BLaER1 (cell line): Measurements from ENCODE around the gene FOXR1.
"Not testable (repeated sequence)": the region's sequence is repeated elsewhere in the genome, so short reads cannot be mapped to it uniquely, and the experiment has no call there.

Experiments
- H3K27ac ChIP-seq: shearing (Covaris generic); formaldehyde crosslinking; 2 replicates; pipeline ENCODE4 v1.8.1; 2022
- H3K27me3 ChIP-seq: shearing (Covaris generic); formaldehyde crosslinking; 2 replicates; pipeline ENCODE4 v1.8.1; 2022
- H3K36me3 ChIP-seq: shearing (Covaris generic); formaldehyde crosslinking; 2 replicates; pipeline ENCODE4 v1.8.1; 2022
- H3K4me1 ChIP-seq: shearing (Covaris generic); formaldehyde crosslinking; 2 replicates; pipeline ENCODE4 v1.8.1; 2022
- H3K4me2 ChIP-seq: shearing (Covaris generic); formaldehyde crosslinking; 2 replicates; pipeline ENCODE4 v1.8.1; 2022
- H3K4me3 ChIP-seq: shearing (Covaris generic); formaldehyde crosslinking; 2 replicates; pipeline ENCODE4 v1.8.1; 2022
- H3K9ac ChIP-seq: shearing (Covaris generic); formaldehyde crosslinking; 2 replicates; pipeline ENCODE4 v1.8.1; 2022
- H3K9me3 ChIP-seq: shearing (Covaris generic); formaldehyde crosslinking; 2 replicates; pipeline ENCODE4 v1.8.1; 2022
- H4K20me1 ChIP-seq: shearing (Covaris generic); formaldehyde crosslinking; 2 replicates; pipeline ENCODE4 v1.8.1; 2022
- Cebpa-rat ChIP-seq: shearing (Covaris generic); IDR thresholded peaks from 2 replicates; pipeline ENCODE4 v1.8.1; 2022

FOXR1 gene

DNA sequence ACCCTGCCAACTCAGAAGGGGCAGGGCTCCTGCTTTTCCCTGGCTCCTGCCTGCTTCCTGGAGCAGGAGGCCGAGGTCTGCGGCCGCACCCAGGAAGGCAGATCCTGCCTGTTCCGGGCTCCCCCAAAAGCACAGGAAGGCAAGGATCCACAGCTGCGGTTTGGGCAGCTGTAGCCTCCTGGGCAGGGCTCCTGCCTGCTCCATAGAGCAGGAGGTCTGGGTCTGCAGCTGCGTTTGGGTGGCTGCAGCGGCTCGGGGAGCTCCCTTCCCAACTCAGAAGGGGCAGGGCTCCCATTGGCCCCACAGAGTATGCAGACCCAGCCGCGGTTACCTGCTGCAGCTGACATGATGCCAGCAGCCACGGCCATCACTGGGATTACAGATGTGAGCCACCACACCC is 10.0 kb upstream of the FOXR1 start:
- H3K4me1 ChIP-seq: peaks cover 43% of the 10 kb centered on the region
- H3K9ac ChIP-seq: no peak overlapping the region
- H3K27me3 ChIP-seq: no peaks in the 10 kb centered on the region
- no peak overlapping the region for H3K4me3 ChIP-seq
- peak overlapping the region; percentile 67 for H3K4me2 ChIP-seq
- H3K36me3 ChIP-seq: no peaks in the 10 kb centered on the region
- H3K27ac ChIP-seq: peak overlapping the region; percentile 40
- no peaks in the 10 kb centered on the region for H4K20me1 ChIP-seq
- no peaks in the 10 kb centered on the region for H3K9me3 ChIP-seq
- no peak for TF ChIP-seq Cebpa-rat

DNA sequence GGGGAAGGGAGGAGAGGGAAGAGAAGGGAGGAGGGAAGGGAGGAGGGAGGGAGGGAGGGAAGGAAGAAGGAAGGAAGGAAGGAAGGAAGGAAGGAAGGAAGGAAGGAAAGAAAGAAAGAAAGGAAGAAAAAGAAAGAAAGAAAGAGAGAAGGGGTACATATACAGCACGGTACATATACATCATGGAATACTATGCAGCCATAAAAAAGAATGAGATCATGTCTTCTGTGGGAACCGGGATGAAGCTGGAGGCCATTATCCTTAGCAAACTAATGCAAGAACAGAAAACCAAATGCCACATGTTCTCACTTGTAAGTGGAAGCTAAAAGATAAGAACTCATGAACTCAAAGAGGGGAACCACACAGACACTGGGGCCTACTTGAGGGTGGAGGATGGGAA is 2.1 kb upstream of the FOXR1 start:
- H4K20me1 ChIP-seq, H3K9me3 ChIP-seq, H3K4me2 ChIP-seq, H3K27ac ChIP-seq, H3K4me3 ChIP-seq, H3K9ac ChIP-seq, H3K36me3 ChIP-seq, H3K27me3 ChIP-seq: not testable (repeated sequence)
- H3K4me1 ChIP-seq: peaks cover 16% of the 10 kb centered on the region

DNA sequence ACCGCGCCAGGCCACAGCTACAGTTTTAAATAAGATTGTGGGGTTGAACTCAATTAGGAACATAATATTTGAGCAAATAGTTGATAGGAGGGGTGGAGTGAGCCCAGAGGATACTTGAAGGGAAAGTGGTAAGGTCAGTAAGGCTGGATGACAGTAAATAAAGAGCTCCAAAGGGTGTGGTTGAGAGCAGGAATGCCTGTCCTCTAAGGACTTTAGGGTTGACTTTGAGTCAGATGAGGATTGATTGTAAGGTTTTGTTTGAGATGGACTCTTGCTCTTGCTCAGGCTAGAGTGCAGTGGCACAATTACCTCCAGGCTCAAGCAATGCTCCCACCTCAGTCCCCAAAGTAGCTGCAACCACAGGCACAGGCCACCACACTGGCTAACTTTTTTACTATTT is 2.4 kb downstream of the FOXR1 start:
- Histone ChIP-seq H3K27ac (no peak overlapping the region), H3K36me3 (no peaks in the 10 kb centered on the region), H4K20me1 (no peaks in the 10 kb centered on the region), H3K4me3 (no peak overlapping the region), H3K4me1 (no peaks in the 10 kb centered on the region), H3K4me2 (no peak overlapping the region), H3K9me3 (peaks cover 5% of the 10 kb centered on the region), H3K27me3 (no peaks in the 10 kb centered on the region), H3K9ac (no peak overlapping the region)
- no peak for TF ChIP-seq Cebpa-rat

GRCh38 chr11:118975771-118976709 is 4.5 kb downstream of the FOXR1 start:
- Histone ChIP-seq H3K4me1 (no peaks in the 10 kb centered on the region), H3K27ac (no peak overlapping the region), H3K9me3 (peaks cover 5% of the 10 kb centered on the region), H3K36me3 (no peaks in the 10 kb centered on the region), H3K4me3 (no peak overlapping the region), H3K27me3 (no peaks in the 10 kb centered on the region), H3K9ac (no peak overlapping the region), H4K20me1 (no peaks in the 10 kb centered on the region), H3K4me2 (no peak overlapping the region)
- no peak for TF ChIP-seq Cebpa-rat

GRCh38 chr11:118979434-118979833 is 7.9 kb downstream of the FOXR1 start:
- TF ChIP-seq Cebpa-rat: no peak
- Histone ChIP-seq H3K9ac (no peak overlapping the region), H3K4me1 (no peaks in the 10 kb centered on the region), H4K20me1 (no peaks in the 10 kb centered on the region), H3K27ac (no peak overlapping the region), H3K9me3 (no peaks in the 10 kb centered on the region), H3K4me2 (no peak overlapping the region), H3K27me3 (no peaks in the 10 kb centered on the region), H3K4me3 (no peak overlapping the region), H3K36me3 (no peaks in the 10 kb centered on the region)

GRCh38 chr11:118980191-118980881 is 8.8 kb downstream of the FOXR1 start:
- no peak for TF ChIP-seq Cebpa-rat
- no peaks in the 10 kb centered on the region for H3K4me1 ChIP-seq
- H3K9ac ChIP-seq: no peak overlapping the region
- H3K9me3 ChIP-seq: no peaks in the 10 kb centered on the region
- no peak overlapping the region for H3K4me3 ChIP-seq
- H4K20me1 ChIP-seq: no peaks in the 10 kb centered on the region
- no peak overlapping the region for H3K4me2 ChIP-seq
- no peaks in the 10 kb centered on the region for H3K36me3 ChIP-seq
- no peak overlapping the region for H3K27ac ChIP-seq
- H3K27me3 ChIP-seq: no peaks in the 10 kb centered on the region

DNA sequence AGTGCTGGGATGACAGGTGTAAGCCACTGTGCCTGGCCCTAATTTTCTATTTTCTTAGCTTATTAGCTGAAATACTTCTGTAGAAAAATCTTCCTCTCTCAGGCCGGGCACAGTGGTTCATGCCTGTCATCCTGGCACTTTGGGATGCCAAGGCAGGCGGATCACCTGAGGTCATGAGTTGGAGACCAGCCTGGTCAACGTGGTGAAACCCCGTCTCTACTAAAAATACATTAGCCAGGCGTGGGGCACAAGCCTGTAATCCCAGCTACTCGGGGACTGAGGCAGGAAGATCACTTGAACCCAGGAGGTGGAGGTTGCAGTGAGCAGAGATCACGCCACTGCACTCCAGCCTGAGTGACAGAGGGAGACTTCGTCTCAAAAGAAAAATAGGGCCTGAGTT is 12.8 kb downstream of the FOXR1 start:
- not testable (repeated sequence) for H3K4me2 ChIP-seq, H3K27me3 ChIP-seq, H3K36me3 ChIP-seq, H3K9me3 ChIP-seq, H3K4me1 ChIP-seq, H3K27ac ChIP-seq, H3K9ac ChIP-seq, H4K20me1 ChIP-seq, H3K4me3 ChIP-seq

GRCh38 chr11:118984825-118985224 is 13.3 kb downstream of the FOXR1 start:
- Histone ChIP-seq H3K4me3 (no peak overlapping the region), H3K9me3 (no peaks in the 10 kb centered on the region), H3K27ac (no peak overlapping the region), H3K4me1 (no peaks in the 10 kb centered on the region), H3K9ac (no peak overlapping the region), H4K20me1 (no peaks in the 10 kb centered on the region), H3K27me3 (no peaks in the 10 kb centered on the region), H3K4me2 (no peak overlapping the region), H3K36me3 (no peaks in the 10 kb centered on the region)
- TF ChIP-seq Cebpa-rat: no peak

GRCh38 chr11:118988280-118988679 is 16.7 kb downstream of the FOXR1 start:
- no peaks in the 10 kb centered on the region for H4K20me1 ChIP-seq
- H3K36me3 ChIP-seq: peaks cover 5% of the 10 kb centered on the region; the same call in 1 of the 2 replicates
- no peak overlapping the region for H3K4me2 ChIP-seq
- H3K9me3 ChIP-seq: peaks cover 18% of the 10 kb centered on the region
- H3K9ac ChIP-seq: no peak overlapping the region
- H3K4me3 ChIP-seq: no peak overlapping the region
- no peaks in the 10 kb centered on the region for H3K27me3 ChIP-seq
- no peak overlapping the region for H3K27ac ChIP-seq
- no peaks in the 10 kb centered on the region for H3K4me1 ChIP-seq
- no peak for TF ChIP-seq Cebpa-rat

- not testable (repeated sequence) for H3K27me3 ChIP-seq, H3K4me2 ChIP-seq, H4K20me1 ChIP-seq, H3K4me3 ChIP-seq, H3K9ac ChIP-seq, H3K4me1 ChIP-seq, H3K27ac ChIP-seq
- Histone ChIP-seq H3K36me3 (peaks cover 12% of the 10 kb centered on the region), H3K9me3 (peaks cover 18% of the 10 kb centered on the region)
Observed at GRCh38 chr11:118991486-118992038, 20.0 kb downstream of the FOXR1 start.
